ENCODE results near the gene GAMT. TPM values are rescaled to one million over a fixed set of nuclear protein-coding genes. Genes with fewer than 3 reads are reported as not detected.

GAMT gene
- total and polyA plus RNA-seq, 2 donors (not counting 1 experiment from before 2014, with no cell fraction given), result 20.0 to 44.1 TPM

- peak overlapping the region in 3 of 4 experiments; percentile 70 to 82 (median 77) for H3K4me3 ChIP-seq (replicated peaks in 1 of 4; ENCODE audit: control extremely low read depth in 1 of 4, insufficient read depth in 1 of 4, low read depth in 3 of 4, low read length in 4 of 4)
- H3K9ac ChIP-seq (ENCODE audit: insufficient read depth, low read length), result no peak overlapping the region
- H3K36me3 ChIP-seq (ENCODE audit: control insufficient read depth, insufficient read depth, low read length), result peaks cover 8% of the 10 kb centered on the region
- no peak overlapping the region for H3K27ac ChIP-seq (ENCODE audit: insufficient read depth, low read length)
- no peaks in the 10 kb centered on the region for H3K9me3 ChIP-seq (ENCODE audit: control insufficient read depth, insufficient read depth, low read depth, low read length)
- peaks cover 4% of the 10 kb centered on the region for H3K79me2 ChIP-seq (ENCODE audit: control insufficient read depth, insufficient read depth, low read length)
- peaks cover 8% of the 10 kb centered on the region for H3K4me1 ChIP-seq (ENCODE audit: control insufficient read depth, extremely low read depth, insufficient read depth, low read length)
- peak overlapping the region; percentile 72 for H3K4me2 ChIP-seq (ENCODE audit: extremely low read depth, insufficient read depth, low read length)
- DNase-seq (ENCODE audit: low read depth in 2 of 2), result peak; percentile 30 to 54
- no peaks in the 10 kb centered on the region for H3K27me3 ChIP-seq (ENCODE audit: control insufficient read depth, insufficient read depth, low read length)
- H4K20me1 ChIP-seq (ENCODE audit: control insufficient read depth, extremely low read depth, insufficient read depth, low read length), result no peaks in the 10 kb centered on the region
- H2AFZ ChIP-seq (ENCODE audit: low read length), result no peak overlapping the region
- TF ChIP-seq EZH2 (IDR thresholded peaks at IDR 0.05; ENCODE audit: low read length, missing control alignments) (no peak), CTCF (conservative IDR thresholded peaks at IDR 0.05 in 1 of 2, IDR thresholded peaks at IDR 0.05 in 1 of 2; ENCODE audit: low read depth in 1 of 2, low read length in 2 of 2) (no peak)
These were observed 44.9 kb downstream of the GAMT start for GRCh38 chr19:1356508-1356865.

- Histone ChIP-seq H3K9ac (ENCODE audit: insufficient read depth, low read length) (peak overlapping the region; percentile 68), H2AFZ (ENCODE audit: low read length) (no peak overlapping the region)
- peak; percentile 22 to 28 for DNase-seq (ENCODE audit: low read depth in 2 of 2)
These were observed 45.5 kb downstream of the GAMT start for GRCh38 chr19:1355568-1356507.

More at GRCh38 chr19:1355568-1356507, 45.5 kb downstream of the GAMT start:
- Histone ChIP-seq H3K4me1 (ENCODE audit: control insufficient read depth, extremely low read depth, insufficient read depth, low read length) (peaks cover 5% of the 10 kb centered on the region), H3K27me3 (ENCODE audit: control insufficient read depth, insufficient read depth, low read length) (no peaks in the 10 kb centered on the region), H3K27ac (ENCODE audit: insufficient read depth, low read length) (peak overlapping the region; percentile 5), H3K4me3 (replicated peaks in 1 of 4; ENCODE audit: control extremely low read depth in 1 of 4, insufficient read depth in 1 of 4, low read depth in 3 of 4, low read length in 4 of 4) (peak overlapping the region; percentile 70 to 82 (median 74)), H4K20me1 (ENCODE audit: control insufficient read depth, extremely low read depth, insufficient read depth, low read length) (no peaks in the 10 kb centered on the region), H3K36me3 (ENCODE audit: control insufficient read depth, insufficient read depth, low read length) (peaks cover 8% of the 10 kb centered on the region), H3K9me3 (ENCODE audit: control insufficient read depth, insufficient read depth, low read depth, low read length) (no peaks in the 10 kb centered on the region), H3K79me2 (ENCODE audit: control insufficient read depth, insufficient read depth, low read length) (peaks cover 4% of the 10 kb centered on the region), H3K4me2 (ENCODE audit: extremely low read depth, insufficient read depth, low read length) (peak overlapping the region; percentile 72)
- TF ChIP-seq EZH2 (IDR thresholded peaks at IDR 0.05; ENCODE audit: low read length, missing control alignments) (no peak), CTCF (conservative IDR thresholded peaks at IDR 0.05 in 1 of 2, IDR thresholded peaks at IDR 0.05 in 1 of 2; ENCODE audit: low read depth in 1 of 2, low read length in 2 of 2) (no peak)
